GM12891 (cell line): Measurements from ENCODE around the gene MFAP2.

Source experiments
- DNase-seq: peaks from one replicate; pipeline ENCODE4 v3.0.0; 2011; ENCODE audit warnings: low spot score; ENCODE audit not compliant: insufficient read length
- FAIRE-seq: peaks from 2 replicates; lab custom pipeline; 2011; peaks lifted over from hg19 to GRCh38; lab: Jason Lieb, UNC
- PAX5 ChIP-seq: IDR thresholded peaks from 2 replicates; pipeline ENCODE4 v1.6.1; 2011; ENCODE audit warnings: low read length, moderate library complexity, mild to moderate bottlenecking; ENCODE audit not compliant: insufficient read depth, severe bottlenecking
- POLR2A ChIP-seq: IDR thresholded peaks from 2 replicates; pipeline ENCODE4 v1.6.1; 2011; ENCODE audit warnings: low read depth, low read length, control low read depth
- POLR2AphosphoS5 ChIP-seq: IDR thresholded peaks from 2 replicates; pipeline ENCODE4 v1.6.1; 2011; ENCODE audit warnings: low read depth, low read length, control low read depth
- POU2F2 ChIP-seq: IDR thresholded peaks from 2 replicates; pipeline ENCODE4 v1.6.1; 2011; ENCODE audit warnings: low read depth, mild to moderate bottlenecking, control low read depth, low read length, moderate library complexity
- SPI1 ChIP-seq: IDR thresholded peaks from 2 replicates; pipeline ENCODE4 v1.6.1; 2011; ENCODE audit warnings: low read depth, low read length, control low read depth
- TAF1 ChIP-seq: IDR thresholded peaks from 2 replicates; pipeline ENCODE4 v1.6.1; 2011; ENCODE audit warnings: low read depth, low read length, control low read depth

The MFAP2 gene

DNA sequence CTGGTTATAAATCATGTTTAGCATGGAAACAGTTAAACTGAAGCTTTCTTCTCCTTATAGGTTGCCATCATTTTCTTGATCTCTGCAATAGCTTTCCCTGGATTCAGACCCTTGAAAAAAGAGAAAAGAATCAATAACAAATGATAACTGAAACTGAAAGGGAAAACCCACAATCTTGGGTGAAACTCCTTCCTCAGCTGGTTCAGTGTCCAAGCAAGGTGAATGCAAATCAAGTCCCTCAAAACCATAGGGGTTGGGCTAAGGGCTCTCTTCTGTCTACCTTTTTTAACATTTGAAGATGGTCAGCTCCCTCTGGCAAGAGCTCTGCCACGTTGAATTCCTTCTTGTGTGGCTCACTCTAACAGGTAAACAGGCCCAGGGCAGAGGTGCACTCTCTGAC is 38.4 kb upstream of the MFAP2 start:
- TF ChIP-seq SPI1 = no peak
- TF ChIP-seq POLR2AphosphoS5 = no peak
- no peak for TF ChIP-seq PAX5
- TF ChIP-seq POU2F2 = no peak
- TF ChIP-seq TAF1 = no peak
- no peak for TF ChIP-seq POLR2A
- FAIRE-seq (peak; percentile 65), DNase-seq (no peak)

GRCh38 chr1:17017435-17017834 is 37.0 kb upstream of the MFAP2 start:
- TF ChIP-seq POU2F2 (no peak), SPI1 (no peak), PAX5 (no peak)
- FAIRE-seq (no peak), DNase-seq (no peak)

DNA sequence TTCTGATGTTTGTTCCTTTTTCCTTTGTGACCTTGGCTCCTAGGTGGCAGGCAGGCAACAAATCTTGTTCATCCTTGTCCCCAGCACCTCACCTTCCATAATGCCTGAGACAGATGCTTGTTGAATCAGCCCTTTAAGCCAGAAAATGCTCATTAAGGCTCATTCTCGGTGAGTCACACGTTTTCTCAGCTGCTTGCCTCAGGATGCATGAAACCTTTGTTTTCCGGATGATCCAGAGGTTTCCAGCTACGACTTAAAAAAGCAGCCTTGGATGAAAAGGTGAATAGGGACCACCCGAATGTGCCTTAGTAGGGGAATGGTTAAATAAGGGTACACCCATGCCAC is 35.9 kb upstream of the MFAP2 start:
- DNase-seq (no peak), FAIRE-seq (no peak)
- TF ChIP-seq TAF1 (no peak), POLR2A (no peak), POLR2AphosphoS5 (no peak), SPI1 (no peak), POU2F2 (no peak), PAX5 (no peak)

DNA sequence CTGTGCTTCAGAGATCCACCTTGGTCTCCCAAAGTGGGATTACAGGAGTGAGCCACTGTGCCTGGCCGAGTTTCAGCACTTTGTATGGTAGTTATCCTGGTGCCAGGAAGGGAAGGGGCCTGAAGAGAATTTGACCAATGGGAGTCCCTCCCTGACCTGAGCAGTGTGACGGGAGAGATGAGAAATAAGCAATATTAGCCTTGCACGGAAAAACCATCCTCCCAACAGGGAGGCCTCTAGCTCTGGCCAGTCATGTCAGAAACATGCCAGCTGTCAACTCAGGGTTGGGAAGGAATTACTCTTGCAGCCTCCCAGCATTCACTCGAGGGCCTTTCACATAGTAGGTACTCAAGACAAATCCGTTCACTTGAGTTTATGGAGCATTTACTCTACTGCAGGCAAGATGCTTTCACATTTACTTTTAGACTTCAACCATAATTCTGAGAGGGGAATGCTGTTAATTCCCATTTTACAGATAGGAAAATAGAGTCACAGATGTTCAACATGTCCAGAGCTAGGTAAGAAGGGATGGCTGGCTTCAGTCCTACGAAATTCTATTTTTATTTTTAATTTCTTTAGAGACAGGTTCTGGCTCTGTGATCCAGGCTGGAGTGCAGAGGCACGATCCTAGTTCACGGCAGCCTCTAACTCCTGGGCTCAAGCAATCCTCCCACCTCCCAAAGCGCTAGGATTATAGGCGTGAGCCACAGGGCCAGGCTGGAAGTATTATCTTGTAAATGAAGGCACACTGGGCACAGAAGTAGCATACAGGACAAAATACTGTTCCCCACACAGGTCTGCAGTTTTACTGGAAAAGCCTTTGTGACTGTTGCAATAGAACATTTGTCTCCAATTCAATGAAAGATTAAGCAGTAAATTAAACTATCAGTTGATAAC is 34.5 kb upstream of the MFAP2 start:
- DNase-seq = no peak
- no peak for FAIRE-seq
- TF ChIP-seq SPI1 = no peak
- no peak for TF ChIP-seq TAF1

- FAIRE-seq (no peak), DNase-seq (no peak)
- TF ChIP-seq SPI1 (peak; percentile 74), POLR2A (no peak)
These were observed 33.3 kb upstream of the MFAP2 start for GRCh38 chr1:17013491-17014320.

DNA sequence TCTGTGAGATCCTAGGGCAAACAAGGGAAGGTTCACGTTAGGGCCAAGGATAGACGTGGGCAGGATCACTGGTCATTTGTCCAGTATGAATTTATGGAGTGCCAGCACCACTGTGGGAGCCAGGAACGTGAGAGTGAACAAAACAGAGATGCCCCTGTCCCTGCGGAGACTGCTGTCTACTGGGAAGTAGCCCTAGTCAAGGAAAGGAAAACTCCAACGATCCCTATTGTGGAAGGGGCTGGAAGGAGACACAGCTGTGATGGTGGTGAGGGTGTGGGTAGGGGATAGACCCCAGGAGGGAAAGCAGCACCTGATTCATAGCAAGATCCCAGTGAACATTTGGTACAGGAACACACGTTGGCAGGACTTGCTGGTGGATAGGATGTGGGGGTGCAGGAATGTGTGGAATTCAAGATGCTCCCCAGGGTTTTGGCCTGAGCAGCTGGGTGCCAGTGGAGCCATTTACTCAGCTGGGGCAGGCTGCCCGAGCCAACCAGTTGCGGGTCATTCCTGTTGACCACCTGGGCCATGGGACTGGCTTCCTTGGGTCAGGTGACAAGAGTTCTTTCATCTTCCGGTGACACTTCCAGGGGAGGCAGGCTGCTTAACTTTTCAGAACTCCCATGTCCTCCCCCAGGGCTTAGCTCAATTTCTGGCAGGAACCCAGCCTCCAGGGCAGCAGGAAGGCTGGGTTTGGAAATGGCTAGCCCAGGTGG is 32.5 kb upstream of the MFAP2 start:
- FAIRE-seq = peak; percentile 13
- TF ChIP-seq POLR2A (no peak), TAF1 (no peak)

DNA sequence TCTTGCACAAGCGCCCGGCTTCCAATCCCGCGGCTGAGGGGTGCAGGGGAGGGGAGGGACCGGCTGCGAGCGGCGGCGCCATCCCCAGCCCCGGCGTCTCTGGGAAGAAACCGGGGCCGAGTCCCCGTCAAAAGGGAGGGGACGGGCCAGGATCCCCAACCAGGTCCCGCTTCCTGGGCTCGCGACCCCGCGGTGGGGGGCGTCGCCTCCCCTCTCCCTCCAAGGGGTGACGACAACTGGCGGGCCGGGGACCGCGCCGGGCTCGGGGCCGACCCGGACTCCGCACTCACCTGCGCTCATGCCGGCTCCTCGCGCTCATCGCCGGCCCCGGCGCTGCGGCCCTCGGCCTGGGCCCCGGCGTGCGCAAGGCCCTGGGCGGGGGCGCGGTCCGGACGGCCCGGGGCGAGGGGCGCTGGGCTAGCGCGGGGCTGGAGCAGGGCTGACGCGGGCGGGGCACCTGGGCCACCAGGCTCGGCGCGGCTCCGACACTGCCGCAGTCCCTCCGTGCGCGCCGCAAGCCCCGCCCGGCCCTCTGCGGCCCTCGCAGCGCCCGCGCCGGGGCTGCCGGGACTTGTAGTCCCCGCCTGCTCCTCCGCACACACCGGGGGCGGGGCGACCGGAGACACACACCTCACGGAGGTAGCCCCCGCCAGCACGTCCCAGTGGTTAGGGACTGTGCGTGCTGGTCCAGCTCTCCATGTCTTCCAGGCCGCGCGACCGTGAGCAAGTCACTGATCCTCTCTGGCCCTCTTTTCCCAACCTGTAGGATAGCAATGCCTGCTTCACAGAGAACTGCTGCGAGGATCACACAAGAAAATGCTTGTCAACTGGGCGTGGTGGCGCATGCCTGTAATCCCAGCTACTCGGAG is 31.3 kb upstream of the MFAP2 start, which contains the start of gene ATP13A2:
Gene ATP13A2 (minus strand): TSS at position 490 of the 869 bp plus-strand sequence. CDS start 190 bp downstream, at position 300.
- FAIRE-seq (peak; percentile 98), DNase-seq (peak; percentile 93)
- TF ChIP-seq TAF1 (no peak), POLR2AphosphoS5 (no peak), SPI1 (no peak), POU2F2 (no peak), POLR2A (no peak), PAX5 (no peak)

More for the DNA sequence above, 32.5 kb upstream of the MFAP2 start:
- no peak for DNase-seq

GRCh38 chr1:17011092-17011438 is 30.6 kb upstream of the MFAP2 start:
- FAIRE-seq (peak; percentile 41), DNase-seq (no peak)
- no peak for TF ChIP-seq POLR2A
- TF ChIP-seq POU2F2 = no peak
- no peak for TF ChIP-seq SPI1
- no peak for TF ChIP-seq POLR2AphosphoS5
- TF ChIP-seq TAF1 = no peak
- no peak for TF ChIP-seq PAX5

DNA sequence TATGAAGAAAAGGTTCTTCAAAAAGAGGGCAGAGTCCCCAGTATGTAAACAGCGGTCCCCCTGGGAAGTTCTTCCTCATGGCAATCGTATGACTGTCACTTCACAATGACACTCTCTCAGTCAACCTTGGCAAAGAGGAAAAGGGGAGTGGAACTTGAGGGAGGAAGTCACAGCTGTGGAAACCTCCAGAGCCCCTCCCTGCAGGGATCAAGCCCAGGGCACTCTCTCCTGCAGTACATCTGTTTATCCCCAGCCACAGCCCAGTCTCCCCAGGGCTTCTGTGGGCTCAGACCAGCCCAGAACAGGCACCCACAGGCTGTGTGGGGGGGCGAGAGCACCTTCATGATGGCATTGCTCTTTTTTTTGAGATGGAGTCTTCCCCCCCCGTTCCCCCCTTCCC is 29.3 kb upstream of the MFAP2 start:
- DNase-seq (no peak), FAIRE-seq (no peak)

More for the DNA sequence above, 29.3 kb upstream of the MFAP2 start:
- TF ChIP-seq PAX5 = no peak
- TF ChIP-seq POLR2A = no peak
- no peak for TF ChIP-seq TAF1
- TF ChIP-seq POLR2AphosphoS5 = no peak
- TF ChIP-seq SPI1 = peak; percentile 19; the same call in 1 of the 2 replicates
- no peak for TF ChIP-seq POU2F2
